GM21619 (cell line): ENCODE data around the gene IQCE.
"Not testable (repeated sequence)": the region's sequence is repeated elsewhere in the genome, so short reads cannot be mapped to it uniquely, and the experiment has no call there.

Experiments used
- ATAC-seq: cut with Tn5 transposase; IDR thresholded peaks from one replicate; pipeline ENCODE4 v1.9.1; 2021; ENCODE audit not compliant: unreplicated experiment

The IQCE gene

GRCh38 chr7:2553108-2553507 is 5.7 kb upstream of the IQCE start:
- no peak for ATAC-seq

- ATAC-seq, result no peak
Measured at GRCh38 chr7:2553831-2554581, 4.8 kb upstream of the IQCE start.

GRCh38 chr7:2554661-2555111 is 4.1 kb upstream of the IQCE start:
- ATAC-seq, result no peak

GRCh38 chr7:2555121-2556052 is 3.4 kb upstream of the IQCE start, which contains the start of gene BRAT1:
Gene BRAT1, minus strand, starts transcription at chr7:2555524. Its CDS starts 1,093 bp downstream, at chr7:2554431.
- peak; percentile 68 for ATAC-seq

GRCh38 chr7:2559283-2559950 is 638 bp downstream of the IQCE start:
- peak; percentile 3 for ATAC-seq

- not testable (repeated sequence) for ATAC-seq
Measured at GRCh38 chr7:2563955-2564354, 5.2 kb downstream of the IQCE start.

GRCh38 chr7:2564970-2565540 is 6.3 kb downstream of the IQCE start:
- ATAC-seq, result no peak

GRCh38 chr7:2566348-2566889 is 7.6 kb downstream of the IQCE start:
- ATAC-seq, result peak; percentile 14

GRCh38 chr7:2566890-2567678 is 8.3 kb downstream of the IQCE start:
- ATAC-seq, result peak; percentile 83

GRCh38 chr7:2567679-2568278 is 9.0 kb downstream of the IQCE start:
- no peak for ATAC-seq

GRCh38 chr7:2568521-2569223 is 9.9 kb downstream of the IQCE start:
- no peak for ATAC-seq

- ATAC-seq, result no peak
Measured at GRCh38 chr7:2569421-2569820, 10.6 kb downstream of the IQCE start.

- ATAC-seq, result no peak
Measured at GRCh38 chr7:2570021-2570420, 11.2 kb downstream of the IQCE start.

GRCh38 chr7:2571409-2571808 is 12.6 kb downstream of the IQCE start:
- no peak for ATAC-seq

- ATAC-seq, result no peak
Measured at GRCh38 chr7:2572101-2572842, 13.5 kb downstream of the IQCE start.

GRCh38 chr7:2573761-2574160 is 15.0 kb downstream of the IQCE start:
- ATAC-seq, result no peak

- ATAC-seq, result no peak
Measured at GRCh38 chr7:2575046-2575732, 16.4 kb downstream of the IQCE start.
